ENCODE data around the gene LPAR1. TPM values are rescaled to one million over a fixed set of nuclear protein-coding genes. Genes with fewer than 3 reads are reported as not detected.

Gene LPAR1
- total and polyA plus RNA-seq, 2 of the 8 experiments (the other 6 are each of a cell fraction or from before 2014, with no cell fraction given): 3.4 to 5.1 TPM

- no peaks in the 10 kb centered on the region for H4K20me1 ChIP-seq (replicated peaks in 1 of 2; ENCODE audit: control insufficient read depth in 1 of 2, insufficient read depth in 2 of 2, low read length in 2 of 2)
- H4K5ac ChIP-seq (ENCODE audit: insufficient read length, low read depth, low read length): no peak overlapping the region
- H2BK12ac ChIP-seq (ENCODE audit: low read depth, low read length): no peak overlapping the region
- FAIRE-seq (no peak), DNase-seq (ENCODE audit: low read depth in 1 of 2, low spot score in 2 of 2) (no peak)
- TF ChIP-seq PHF8 (conservative IDR thresholded peaks at IDR 0.05; ENCODE audit: low read depth, low read length): no peak
- no peak for TF ChIP-seq GTF2F1 (IDR thresholded peaks at IDR 0.05; ENCODE audit: borderline replicate concordance, low read depth, low read length)
- TF ChIP-seq JUND (IDR thresholded peaks at IDR 0.05; ENCODE audit: low read length): no peak
- TF ChIP-seq BCL11A (IDR thresholded peaks at IDR 0.05; ENCODE audit: low read depth in 2 of 2, low read length in 2 of 2): no peak
- TF ChIP-seq POU5F1 (IDR thresholded peaks at IDR 0.05; ENCODE audit: low read depth, low read length): no peak
- no peak for TF ChIP-seq GABPA (IDR thresholded peaks at IDR 0.05; ENCODE audit: borderline replicate concordance, insufficient read depth, low read length)
- no peak for TF ChIP-seq TAF1 (IDR thresholded peaks at IDR 0.05; ENCODE audit: low read depth, low read length)
- TF ChIP-seq YY1 (IDR thresholded peaks at IDR 0.05; ENCODE audit: low read depth, low read length): no peak
- no peak for TF ChIP-seq FOSL1 (IDR thresholded peaks at IDR 0.05; ENCODE audit: insufficient read depth, low read depth, low read length)
- TF ChIP-seq CBX5 (IDR thresholded peaks at IDR 0.05; ENCODE audit: low read depth, low read length): no peak
- no peak for TF ChIP-seq SP4 (IDR thresholded peaks at IDR 0.05; ENCODE audit: low read length)
- no peak for TF ChIP-seq NRF1 (IDR thresholded peaks at IDR 0.05; ENCODE audit: low read depth, low read length)
- no peak for TF ChIP-seq NANOG (IDR thresholded peaks at IDR 0.05; ENCODE audit: insufficient read depth, low read depth, low read length, poor library complexity, severe bottlenecking)
- no peak for TF ChIP-seq RXRA (IDR thresholded peaks at IDR 0.05; ENCODE audit: insufficient read depth, low read depth, low read length)
- no peak for TF ChIP-seq BRCA1 (IDR thresholded peaks at IDR 0.05; ENCODE audit: low read depth, low read length)
- no peak for TF ChIP-seq SIX5 (IDR thresholded peaks at IDR 0.05; ENCODE audit: low read depth, low read length)
- WGBS, 2 experiments (ENCODE audit: extremely low coverage in 1 of 2, insufficient coverage in 1 of 2, insufficient read length in 1 of 2, insufficient replicate concordance in 2 of 2, low coverage in 1 of 2, low lambda C conversion rate in 2 of 2, missing lambda C conversion rate in 1 of 2): 91% methylated on average over 1 of the region's 1 CpG; no CpG with 5 or more reads in 1 of the 2 experiments
- no peak overlapping the region for H2BK20ac ChIP-seq (ENCODE audit: low read length)
- no peak overlapping the region for H3K4me2 ChIP-seq (ENCODE audit: insufficient read depth in 1 of 2, low read depth in 2 of 2, low read length in 2 of 2)
- no peaks in the 10 kb centered on the region for H3K79me1 ChIP-seq (ENCODE audit: low read depth, low read length)
- no peaks in the 10 kb centered on the region; the same call in 1 of the 2 replicates for H3K23me2 ChIP-seq (ENCODE audit: low read depth, low read length)
- no peaks in the 10 kb centered on the region for H3K79me2 ChIP-seq (ENCODE audit: control insufficient read depth in 1 of 2, insufficient read depth in 2 of 2, low read length in 2 of 2)
- H2AK5ac ChIP-seq (ENCODE audit: low read depth, low read length): no peak overlapping the region
- no peak overlapping the region for H2BK5ac ChIP-seq (ENCODE audit: low read depth, low read length)
- no peak overlapping the region for H2BK120ac ChIP-seq (replicated peaks; ENCODE audit: low read depth, low read length)
- no peak overlapping the region for H3K18ac ChIP-seq (ENCODE audit: extremely low read depth, low read length)
- no peak overlapping the region for H3K9ac ChIP-seq (replicated peaks in 1 of 4; ENCODE audit: extremely low read depth in 1 of 4, low read depth in 3 of 4, low read length in 3 of 4)
- no peak overlapping the region for H3K4me3 ChIP-seq (ENCODE audit: extremely low read depth in 1 of 4, insufficient read depth in 2 of 4, low read depth in 3 of 4, low read length in 4 of 4)
- no peaks in the 10 kb centered on the region for H3K4me1 ChIP-seq (replicated peaks in 1 of 4; ENCODE audit: control insufficient read depth in 3 of 4, insufficient read depth in 4 of 4, low read length in 3 of 4)
- no peaks in the 10 kb centered on the region for H3K27me3 ChIP-seq (replicated peaks in 1 of 4; ENCODE audit: control insufficient read depth in 3 of 4, extremely low read depth in 1 of 4, insufficient read depth in 3 of 4, low read length in 3 of 4)
- H2AFZ ChIP-seq (ENCODE audit: low read length): no peak overlapping the region
- H3K27ac ChIP-seq (ENCODE audit: low read depth, low read length): no peak overlapping the region
- H4K91ac ChIP-seq (replicated peaks; ENCODE audit: insufficient read length, low read length): no peak overlapping the region
- H4K8ac ChIP-seq (ENCODE audit: extremely low read depth, insufficient read depth, low read length): no peak overlapping the region
- no peak overlapping the region for H3K23ac ChIP-seq (ENCODE audit: insufficient read length)
- H3K36me3 ChIP-seq (ENCODE audit: control insufficient read depth in 2 of 4, insufficient read depth in 4 of 4, low read length in 3 of 4): no peaks in the 10 kb centered on the region
- no peaks in the 10 kb centered on the region for H3K9me3 ChIP-seq (ENCODE audit: insufficient read depth in 2 of 2, low read depth in 1 of 2, low read length in 1 of 2)
- no peak overlapping the region for H3K56ac ChIP-seq (replicated peaks; ENCODE audit: insufficient read length, low read depth, low read length)
- H2BK15ac ChIP-seq (ENCODE audit: low read length): no peak overlapping the region
- CTCF ChIA-PET (ENCODE audit: partially characterized antibody): no interaction called here
- H3K4ac ChIP-seq (replicated peaks; ENCODE audit: insufficient read length, low read depth, low read length): no peak overlapping the region
- POLR2A ChIA-PET (ENCODE audit: partially characterized antibody): no interaction called here
- H3K14ac ChIP-seq (ENCODE audit: insufficient read length): no peak overlapping the region
Observed at GRCh38 chr9:110871736-110872135, 166.5 kb downstream of the LPAR1 start.
